ENCODE data around the gene APOA1.

DNA sequence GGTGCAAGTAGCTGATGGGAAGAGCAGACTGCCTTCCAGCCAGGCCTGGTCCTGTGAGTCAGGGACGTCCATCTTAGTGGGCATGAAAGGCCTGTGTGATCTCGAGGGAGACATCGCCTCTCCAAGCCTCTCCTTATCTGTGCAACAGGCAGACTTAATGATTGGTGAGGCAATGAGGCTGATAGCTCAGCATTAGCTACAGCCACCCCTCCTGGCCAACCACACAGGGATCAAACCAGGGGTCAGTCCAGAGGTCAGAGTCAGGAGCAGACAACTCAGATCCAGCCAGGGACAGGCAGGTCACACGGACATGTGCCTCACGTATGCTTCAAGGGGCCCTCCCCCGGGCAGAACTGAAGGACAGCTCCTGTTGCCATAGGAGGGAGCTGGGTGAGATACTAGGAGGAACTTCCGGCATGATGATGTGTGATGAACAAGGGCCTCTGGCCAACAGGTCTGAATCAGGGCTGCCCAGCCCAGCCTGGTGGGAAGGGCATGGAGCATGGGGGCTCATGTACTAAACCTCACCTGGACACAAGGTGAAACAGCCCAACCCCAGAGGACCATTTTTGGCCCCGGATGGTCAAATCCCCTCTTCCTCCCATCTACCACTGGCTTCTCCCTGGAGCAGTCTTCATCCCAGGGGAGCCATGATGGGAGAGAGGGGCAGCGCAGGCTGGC, 10.5 kb downstream of the APOA1 start:
- no peak for TF ChIP-seq POLR2A (IDR thresholded peaks at IDR 0.05; ENCODE audit: low read depth)
- no peak for TF ChIP-seq CTCF (IDR thresholded peaks at IDR 0.05)

Measured in esophagus muscularis mucosa (tissue), 3 donors.